ENCODE measurements around the gene NCOA3.
"Not testable (repeated sequence)": the region's sequence is repeated elsewhere in the genome, so short reads cannot be mapped to it uniquely, and the experiment has no call there.

DNA sequence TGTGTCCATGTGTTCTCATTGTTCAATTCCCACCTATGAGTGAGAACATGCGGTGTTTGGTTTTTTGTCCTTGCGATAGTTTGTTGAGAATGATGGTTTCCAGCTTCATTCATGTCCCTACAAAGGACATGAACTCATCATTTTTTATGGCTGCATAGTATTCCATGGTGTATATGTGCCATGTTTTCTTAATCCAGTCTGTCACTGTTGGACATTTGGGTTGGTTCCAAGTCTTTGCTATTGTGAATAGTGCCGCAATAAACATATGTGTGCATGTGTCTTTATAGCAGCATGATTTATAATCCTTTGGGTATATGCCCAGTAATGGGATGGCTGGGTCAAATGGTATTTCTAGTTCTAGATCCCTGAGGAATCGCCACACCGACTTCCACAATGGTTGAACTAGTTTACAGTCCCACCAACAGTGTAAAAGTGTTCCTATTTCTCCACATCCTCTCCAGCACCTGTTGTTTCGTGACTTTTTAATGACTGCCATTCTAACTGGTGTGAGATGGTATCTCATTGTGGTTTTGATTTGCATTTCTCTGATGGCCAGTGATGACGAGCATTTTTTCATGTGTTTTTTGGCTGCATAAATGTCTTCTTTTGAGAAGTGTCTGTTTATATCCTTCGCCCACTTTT lies 52.0 kb downstream of the NCOA3 start:
- TF ChIP-seq, protein P1, sequence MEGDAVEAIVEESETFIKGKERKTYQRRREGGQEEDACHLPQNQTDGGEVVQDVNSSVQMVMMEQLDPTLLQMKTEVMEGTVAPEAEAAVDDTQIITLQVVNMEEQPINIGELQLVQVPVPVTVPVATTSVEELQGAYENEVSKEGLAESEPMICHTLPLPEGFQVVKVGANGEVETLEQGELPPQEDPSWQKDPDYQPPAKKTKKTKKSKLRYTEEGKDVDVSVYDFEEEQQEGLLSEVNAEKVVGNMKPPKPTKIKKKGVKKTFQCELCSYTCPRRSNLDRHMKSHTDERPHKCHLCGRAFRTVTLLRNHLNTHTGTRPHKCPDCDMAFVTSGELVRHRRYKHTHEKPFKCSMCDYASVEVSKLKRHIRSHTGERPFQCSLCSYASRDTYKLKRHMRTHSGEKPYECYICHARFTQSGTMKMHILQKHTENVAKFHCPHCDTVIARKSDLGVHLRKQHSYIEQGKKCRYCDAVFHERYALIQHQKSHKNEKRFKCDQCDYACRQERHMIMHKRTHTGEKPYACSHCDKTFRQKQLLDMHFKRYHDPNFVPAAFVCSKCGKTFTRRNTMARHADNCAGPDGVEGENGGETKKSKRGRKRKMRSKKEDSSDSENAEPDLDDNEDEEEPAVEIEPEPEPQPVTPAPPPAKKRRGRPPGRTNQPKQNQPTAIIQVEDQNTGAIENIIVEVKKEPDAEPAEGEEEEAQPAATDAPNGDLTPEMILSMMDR (IDR thresholded peaks at IDR 0.05) = not testable (repeated sequence)
- not testable (repeated sequence) for TF ChIP-seq POLR2AphosphoS5, POLR2A (IDR thresholded peaks at IDR 0.05)
